Lower lobe of right lung (tissue), 2 donors: Measurements from ENCODE around the gene LEPROT. TPM values are rescaled to one million over a fixed set of nuclear protein-coding genes. Genes with fewer than 3 reads are reported as not detected.
"Not testable (repeated sequence)": the region's sequence is repeated elsewhere in the genome, so short reads cannot be mapped to it uniquely, and the experiment has no call there.

ENCODE experiments used
- ATAC-seq, 2 donors: fragments of 200-7000 bp; cut with Tn5 transposase; one replicate each; pipeline ENCODE4 v1.9.1; 2020 to 2022; ENCODE audit warnings: mild to moderate bottlenecking in 2 of 2, moderate library complexity in 2 of 2
- DNase-seq: peaks from one replicate; pipeline ENCODE4 v3.0.0-alpha.2; 2020
- H3K27ac ChIP-seq: fragments of 200-600 bp; one replicate; pipeline ENCODE4 v1.8.0; 2022
- H3K27me3 ChIP-seq: fragments of 200-600 bp; one replicate; pipeline ENCODE4 v1.8.0; 2022; ENCODE audit warnings: low read depth
- H3K36me3 ChIP-seq: fragments of 200-600 bp; one replicate; pipeline ENCODE4 v1.8.0; 2022; ENCODE audit warnings: mild to moderate bottlenecking
- H3K4me1 ChIP-seq: fragments of 200-600 bp; one replicate; pipeline ENCODE4 v1.8.0; 2022
- H3K4me3 ChIP-seq: fragments of 200-600 bp; one replicate; pipeline ENCODE4 v1.8.0; 2022; ENCODE audit warnings: mild to moderate bottlenecking
- H3K9me3 ChIP-seq: fragments of 200-600 bp; one replicate; pipeline ENCODE4 v1.8.0; 2022
- CTCF ChIP-seq: fragments of 200-600 bp; IDR thresholded peaks from one replicate; pipeline ENCODE4 v1.8.0; 2022; ENCODE audit warnings: antibody characterized with exemption, mild to moderate bottlenecking
- intact Hi-C: fragments of 100-400 bp; cut with DNase I; formaldehyde crosslinking; loops from one replicate; pipeline ENCODE4 v1.11.0; 2022
- total RNA-seq: library from RNA; stranded (reverse); fragmentation: NEBNext Ultra II Directional; extraction: Animal tissue kit (Norgen Biotek cat#: 25700); gene quantifications from one replicate; pipeline ENCODE4 v1.2.1, GENCODE V29; 2021
- donor health status: DM: no; HTN: yes; CAD: no; lungs with severe emphysema.

Gene LEPROT
- total RNA-seq, 1 donor from 2014 or later: 96.6 TPM

DNA sequence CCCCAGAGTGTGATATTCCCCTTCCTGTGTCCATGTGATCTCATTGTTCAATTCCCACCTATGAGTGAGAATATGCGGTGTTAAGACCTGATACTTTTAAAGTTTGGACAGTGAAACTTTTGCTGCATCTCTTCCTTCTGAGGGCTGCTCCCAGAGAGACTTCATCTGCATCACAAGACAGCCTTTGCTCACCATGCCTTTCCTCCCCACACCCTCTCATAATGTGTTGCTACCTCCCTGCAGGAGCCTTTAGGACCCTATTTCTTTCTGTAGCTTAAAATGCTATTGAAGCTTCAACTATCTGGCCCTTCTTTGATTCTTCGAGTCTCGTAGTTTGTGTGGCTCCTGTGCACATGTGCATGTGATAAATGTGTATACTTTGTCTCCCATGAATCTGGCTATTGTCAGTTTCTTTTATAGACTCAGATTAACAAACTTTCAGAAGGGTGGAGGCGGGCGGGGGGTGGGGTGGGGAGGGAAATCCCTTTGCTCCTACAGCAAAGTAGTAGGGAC lies 23.7 kb downstream of the LEPROT start:
- no peaks in the 10 kb centered on the region for H3K4me1 ChIP-seq
- intact Hi-C loops: no loop called here
- H3K27ac ChIP-seq: no peak overlapping the region
- no peak for DNase-seq
- no peak overlapping the region for H3K4me3 ChIP-seq
- no peak for ATAC-seq
- H3K27me3 ChIP-seq: no peaks in the 10 kb centered on the region
- TF ChIP-seq CTCF: no peak
- no peaks in the 10 kb centered on the region for H3K9me3 ChIP-seq
- H3K36me3 ChIP-seq: no peaks in the 10 kb centered on the region

DNA sequence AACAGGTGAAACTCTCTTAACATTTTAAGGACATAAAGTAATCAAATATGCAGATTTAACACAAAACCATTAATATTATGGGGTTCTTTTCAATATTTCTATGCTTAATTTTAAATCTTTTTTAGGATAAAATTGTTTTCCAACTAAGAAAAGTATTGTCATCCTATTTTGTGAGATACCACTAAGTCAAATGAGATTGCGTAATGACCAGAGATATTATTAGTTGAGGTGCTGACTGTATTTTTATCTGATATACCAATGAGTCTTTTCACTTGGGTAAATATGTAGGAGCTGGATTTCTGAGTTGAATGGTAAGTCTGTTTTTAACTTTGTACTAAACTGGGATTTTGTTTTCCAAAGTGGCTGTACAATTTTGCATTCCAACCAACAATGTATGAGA lies 25.4 kb downstream of the LEPROT start:
- intact Hi-C loops: no loop called here
- Histone ChIP-seq H3K4me3 (no peak overlapping the region), H3K9me3 (no peaks in the 10 kb centered on the region), H3K27ac (no peak overlapping the region), H3K27me3 (no peaks in the 10 kb centered on the region), H3K36me3 (no peaks in the 10 kb centered on the region), H3K4me1 (no peaks in the 10 kb centered on the region)
- no peak for DNase-seq
- ATAC-seq: no peak
- no peak for TF ChIP-seq CTCF

GRCh38 chr1:65449214-65449823 lies 28.9 kb downstream of the LEPROT start:
- Histone ChIP-seq H3K27ac (no peak overlapping the region), H3K36me3 (no peaks in the 10 kb centered on the region), H3K9me3 (no peaks in the 10 kb centered on the region), H3K27me3 (no peaks in the 10 kb centered on the region), H3K4me1 (no peaks in the 10 kb centered on the region), H3K4me3 (no peak overlapping the region)
- ATAC-seq (no peak), DNase-seq (no peak)
- intact Hi-C loops: no loop called here
- TF ChIP-seq CTCF: no peak

GRCh38 chr1:65455678-65456077 lies 35.2 kb downstream of the LEPROT start:
- DNase-seq, H3K27me3 ChIP-seq, H3K36me3 ChIP-seq, H3K4me1 ChIP-seq, H3K9me3 ChIP-seq, ATAC-seq, H3K4me3 ChIP-seq, intact Hi-C loops, H3K27ac ChIP-seq: not testable (repeated sequence)

GRCh38 chr1:65456481-65456880 lies 36.0 kb downstream of the LEPROT start:
- intact Hi-C loops: no loop called here
- Histone ChIP-seq H3K4me1 (no peaks in the 10 kb centered on the region), H3K27ac (no peak overlapping the region), H3K4me3 (no peak overlapping the region), H3K36me3 (no peaks in the 10 kb centered on the region), H3K27me3 (no peaks in the 10 kb centered on the region), H3K9me3 (no peaks in the 10 kb centered on the region)
- no peak for ATAC-seq
- TF ChIP-seq CTCF: no peak
- DNase-seq: no peak

DNA sequence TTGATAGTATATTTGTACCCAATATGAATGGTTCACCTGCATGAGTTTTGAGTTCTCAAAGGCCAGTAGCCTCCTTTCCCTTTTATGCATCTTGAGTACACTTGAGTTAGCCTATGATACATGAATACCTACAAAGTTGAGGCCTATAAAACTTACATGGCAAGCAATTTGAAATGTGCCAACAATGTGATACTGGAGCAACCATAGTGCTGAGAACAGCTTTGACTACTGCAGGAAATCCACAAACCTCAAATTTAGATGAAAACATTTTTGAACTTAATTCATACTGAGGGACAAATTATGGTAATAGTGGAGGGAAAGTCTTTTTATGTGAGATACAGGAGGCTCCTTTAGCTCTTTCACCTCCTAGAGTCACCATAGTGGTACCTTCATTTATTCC lies 37.4 kb downstream of the LEPROT start:
- Histone ChIP-seq H3K36me3 (no peaks in the 10 kb centered on the region), H3K4me1 (no peaks in the 10 kb centered on the region), H3K27me3 (no peaks in the 10 kb centered on the region), H3K27ac (no peak overlapping the region), H3K9me3 (no peaks in the 10 kb centered on the region), H3K4me3 (no peak overlapping the region)
- intact Hi-C loops: no loop called here
- TF ChIP-seq CTCF: no peak
- ATAC-seq (no peak), DNase-seq (no peak)
